Ovary (tissue), 3 donors: Measurements from ENCODE around the gene PARP9.

Experiments
- CTCF ChIP-seq, 3 donors: fragments of 450-650 bp in 2 of 3; fragments of 200-600 bp in 1 of 3; IDR thresholded peaks; one replicate each; pipeline versions ENCODE4 v1.5.1 to v1.8.0; 2016 to 2022; ENCODE audit warnings: antibody characterized with exemption in 3 of 3, mild to moderate bottlenecking in 1 of 3
- EP300 ChIP-seq: sonication (generic); formaldehyde crosslinking; IDR thresholded peaks from one replicate; pipeline ENCODE4 v1.6.1; 2017; ENCODE audit warnings: antibody characterized with exemption
- donor health status: DM: no; HTN: no; CAD: no.

DNA sequence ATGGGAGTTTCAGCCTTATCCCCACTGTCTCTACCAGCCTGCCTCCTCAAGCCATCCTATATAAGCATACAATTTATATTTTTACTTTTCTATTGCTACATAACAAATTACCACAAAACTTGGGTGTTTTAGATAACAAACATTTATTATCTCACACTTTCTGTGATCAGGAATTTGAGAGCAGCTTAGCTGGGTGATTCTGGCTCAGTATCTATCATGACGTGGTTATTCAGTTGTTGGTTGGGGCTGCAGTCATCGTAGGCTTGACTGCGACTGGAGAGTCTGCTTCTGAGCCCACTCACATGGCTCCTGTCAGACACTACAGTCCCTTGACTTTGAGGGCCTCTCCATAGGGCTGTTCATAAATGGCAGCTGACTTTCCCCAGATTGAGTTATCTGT is 34.1 kb upstream of the PARP9 start:
- TF ChIP-seq CTCF (IDR thresholded peaks at IDR 0.05) (no peak), EP300 (no peak)
